Calu3 (cell line): ENCODE results near the gene PIGR. TPM values are rescaled to one million over a fixed set of nuclear protein-coding genes. Genes with fewer than 3 reads are reported as not detected.

Source experiments
- BruUV-seq: library from RNA; stranded (reverse); fragments of 400-500 nt; replicated peaks from 2 replicates; lab custom pipeline; 2021; lab: Mats Ljungman, UMichigan
- CTCF ChIA-PET: fragments of 300-600 bp; sonication (Branson Sonifier 250); formaldehyde crosslinking; loops from one replicate; lab custom pipeline; 2022; ENCODE audit warnings: antibody characterized with exemption; lab: Charles Lee
- DNase-seq: peaks from one replicate; pipeline ENCODE4 v3.0.0; 2022
- H3K27ac Mint-ChIP-seq: one replicate; pipeline ENCODE4 v1.8.0; 2022; ENCODE audit warnings: mixed read lengths; ENCODE audit not compliant: unreplicated experiment
- H3K27me3 Mint-ChIP-seq: one replicate; pipeline ENCODE4 v1.8.0; 2022; ENCODE audit warnings: mixed read lengths; ENCODE audit not compliant: unreplicated experiment
- H3K36me3 Mint-ChIP-seq: one replicate; pipeline ENCODE4 v1.8.0; 2022; ENCODE audit warnings: mild to moderate bottlenecking, moderate library complexity, mixed read lengths; ENCODE audit not compliant: insufficient read depth, unreplicated experiment
- H3K4me1 Mint-ChIP-seq: one replicate; pipeline ENCODE4 v1.8.0; 2022; ENCODE audit warnings: mild to moderate bottlenecking, low read depth, mixed read lengths; ENCODE audit not compliant: unreplicated experiment
- H3K4me3 Mint-ChIP-seq: one replicate; pipeline ENCODE4 v1.8.0; 2022; ENCODE audit warnings: mild to moderate bottlenecking, low read depth, moderate library complexity, mixed read lengths; ENCODE audit not compliant: unreplicated experiment
- H3K9me3 Mint-ChIP-seq: one replicate; pipeline ENCODE4 v1.8.0; 2022; ENCODE audit warnings: low read depth, mixed read lengths; ENCODE audit not compliant: unreplicated experiment
- CTCF ChIP-seq: fragments of 200-600 bp; IDR thresholded peaks from one replicate; pipeline ENCODE4 v1.8.0; 2022; ENCODE audit warnings: antibody characterized with exemption; ENCODE audit not compliant: unreplicated experiment
- intact Hi-C: fragments of 100-400 bp; cut with micrococcal nuclease; formaldehyde crosslinking; loops from one replicate; pipeline ENCODE4 v1.10.0; 2022; ENCODE audit not compliant: unreplicated experiment
- total RNA-seq: library from RNA; stranded (reverse); gene quantifications from 2 replicates; pipeline ENCODE4 v1.2.3, GENCODE V29; 2022

The PIGR gene
- total RNA-seq, 1 experiment from 2014 or later: 367 TPM

GRCh38 chr1:206971029-206971655, 24.9 kb upstream of the PIGR start:
- Mint-ChIP-seq H3K9me3 (no peaks in the 10 kb centered on the region), H3K27ac (no peak overlapping the region), H3K4me3 (no peak overlapping the region), H3K27me3 (no peaks in the 10 kb centered on the region), H3K36me3 (no peaks in the 10 kb centered on the region), H3K4me1 (peaks cover 45% of the 10 kb centered on the region)
- no peak for TF ChIP-seq CTCF
- intact Hi-C loops: no loop called here
- no TSS peak for BruUV-seq
- DNase-seq: no peak
- CTCF ChIA-PET: interaction anchor here (1.7 kb wide), 1 partner anchor 18 kb away, joined by 4 read pairs; no protein-coding TSS in a partner anchor

DNA sequence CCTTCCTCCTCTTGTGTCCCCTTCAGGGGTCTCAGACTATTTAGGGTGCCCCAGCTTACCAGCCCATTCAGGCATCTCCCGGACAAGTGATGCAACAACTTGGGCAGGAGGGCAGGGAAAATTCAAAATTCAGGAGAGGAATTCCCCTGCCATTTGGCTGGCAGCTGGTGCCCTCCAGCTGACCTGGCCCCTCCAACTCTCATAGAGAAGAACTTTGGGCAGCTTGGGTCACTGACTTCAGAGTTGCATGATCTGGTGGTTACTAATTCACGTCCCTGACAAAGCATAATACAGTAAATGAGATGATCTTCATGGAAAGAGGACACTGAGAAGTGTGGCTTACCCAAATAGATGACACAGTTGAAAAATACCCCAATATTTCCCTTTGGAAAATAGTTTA, 24.2 kb upstream of the PIGR start, which contains the start of gene FCAMR:
TSS of gene FCAMR (minus strand) at position 15 of the 400 bp plus-strand sequence. CDS start 335 bp downstream, outside the sequence.
- H3K36me3 Mint-ChIP-seq: no peaks in the 10 kb centered on the region
- TF ChIP-seq CTCF: no peak
- no peak for DNase-seq
- no TSS peak for BruUV-seq
- no peaks in the 10 kb centered on the region for H3K27me3 Mint-ChIP-seq
- H3K4me3 Mint-ChIP-seq: no peak within 1 kb of the TSS
- intact Hi-C loops: no loop called here
- no peaks in the 10 kb centered on the region for H3K9me3 Mint-ChIP-seq
- H3K27ac Mint-ChIP-seq: no peak within 1 kb of the TSS
- H3K4me1 Mint-ChIP-seq: peaks cover 45% of the 10 kb centered on the region
- CTCF ChIA-PET: no interaction called here

- no peak for DNase-seq
- CTCF ChIA-PET: no interaction called here
- H3K27me3 Mint-ChIP-seq: no peaks in the 10 kb centered on the region
- peaks cover 46% of the 10 kb centered on the region for H3K4me1 Mint-ChIP-seq
- no peaks in the 10 kb centered on the region for H3K36me3 Mint-ChIP-seq
- no peak overlapping the region for H3K4me3 Mint-ChIP-seq
- no peak for TF ChIP-seq CTCF
- intact Hi-C loops: no loop called here
- H3K27ac Mint-ChIP-seq: no peak overlapping the region
- H3K9me3 Mint-ChIP-seq: no peaks in the 10 kb centered on the region
- BruUV-seq: no TSS peak
These were observed 22.8 kb upstream of the PIGR start for GRCh38 chr1:206969090-206969489.

GRCh38 chr1:206967096-206967849, 21.0 kb upstream of the PIGR start:
- BruUV-seq: no TSS peak
- H3K27ac Mint-ChIP-seq: no peak overlapping the region
- intact Hi-C loops: no loop called here

More at GRCh38 chr1:206967096-206967849, 21.0 kb upstream of the PIGR start:
- CTCF ChIA-PET: interaction anchor here (0.9 to 1.0 kb wide), 2 partner anchors 10 to 13 kb away, joined by 3 read pairs; no protein-coding TSS in a partner anchor
- H3K27me3 Mint-ChIP-seq: no peaks in the 10 kb centered on the region
- no peak overlapping the region for H3K4me3 Mint-ChIP-seq
- no peak for TF ChIP-seq CTCF
- no peaks in the 10 kb centered on the region for H3K36me3 Mint-ChIP-seq
- peaks cover 47% of the 10 kb centered on the region for H3K4me1 Mint-ChIP-seq
- DNase-seq: no peak
- H3K9me3 Mint-ChIP-seq: no peaks in the 10 kb centered on the region
